Measurements from ENCODE around the gene PLSCR5. TPM values are rescaled to one million over a fixed set of nuclear protein-coding genes. Genes with fewer than 3 reads are reported as not detected.

The PLSCR5 gene, protein sequence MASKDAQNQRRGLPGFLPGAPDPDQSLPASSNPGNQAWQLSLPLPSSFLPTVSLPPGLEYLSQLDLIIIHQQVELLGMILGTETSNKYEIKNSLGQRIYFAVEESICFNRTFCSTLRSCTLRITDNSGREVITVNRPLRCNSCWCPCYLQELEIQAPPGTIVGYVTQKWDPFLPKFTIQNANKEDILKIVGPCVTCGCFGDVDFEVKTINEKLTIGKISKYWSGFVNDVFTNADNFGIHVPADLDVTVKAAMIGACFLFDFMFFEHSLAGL
- total RNA-seq: not detected
- polyA plus RNA-seq: not detected
- long read RNA-seq, donor 1: 0 reads
- long read RNA-seq, donor 2: 0 reads

DNA sequence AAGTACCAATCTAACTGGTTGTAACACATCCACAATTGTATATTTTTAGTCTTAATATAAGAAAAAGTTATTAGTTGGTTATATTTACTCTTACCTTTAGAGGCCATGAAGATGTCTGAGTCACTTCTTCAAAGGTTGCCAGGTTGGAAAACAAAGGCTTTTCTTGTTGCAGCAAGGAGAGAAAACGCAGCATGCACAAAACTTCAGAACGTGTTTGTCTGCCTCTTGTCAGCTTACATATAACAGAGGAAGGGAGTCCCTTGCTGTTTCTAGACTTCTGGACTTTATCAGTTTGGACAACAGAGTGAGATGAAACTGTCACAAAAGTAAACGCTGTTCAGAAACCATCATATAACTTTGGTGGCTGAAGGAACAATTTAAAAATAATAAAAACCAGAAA lies at the start of gene PLSCR5:
Gene PLSCR5 (minus strand): TSS at position 241 of the 400 bp plus-strand sequence. CDS start 134 bp downstream, at position 107.
- no peaks in the 10 kb centered on the region for H3K4me1 ChIP-seq (ENCODE audit: control insufficient read depth in 1 of 2, insufficient read depth in 2 of 2, low read length in 2 of 2)
- intact Hi-C loops (cut with DNase I): no loop called here
- no peaks in the 10 kb centered on the region for H3K36me3 ChIP-seq (ENCODE audit: control insufficient read depth in 1 of 2, insufficient read depth in 2 of 2, low read length in 1 of 2)
- peaks cover 1% of the 10 kb centered on the region for H3K9me3 ChIP-seq (ENCODE audit: control insufficient read depth, low read length)
- ATAC-seq (ENCODE audit: low FRiP score) (no peak), DNase-seq (no peak)
- no peak within 1 kb of the TSS for H3K27ac ChIP-seq (ENCODE audit: low read depth in 1 of 2, low read length in 2 of 2)
- no peak within 1 kb of the TSS for H3K4me3 ChIP-seq (ENCODE audit: low read length in 2 of 2)
- no peaks in the 10 kb centered on the region for H3K27me3 ChIP-seq (ENCODE audit: control insufficient read depth in 1 of 2, insufficient read depth in 2 of 2, low read length in 1 of 2)
- 22 to 26% methylated on average over 3 of the region's 3 CpGs for WGBS, 2 donors

DNA sequence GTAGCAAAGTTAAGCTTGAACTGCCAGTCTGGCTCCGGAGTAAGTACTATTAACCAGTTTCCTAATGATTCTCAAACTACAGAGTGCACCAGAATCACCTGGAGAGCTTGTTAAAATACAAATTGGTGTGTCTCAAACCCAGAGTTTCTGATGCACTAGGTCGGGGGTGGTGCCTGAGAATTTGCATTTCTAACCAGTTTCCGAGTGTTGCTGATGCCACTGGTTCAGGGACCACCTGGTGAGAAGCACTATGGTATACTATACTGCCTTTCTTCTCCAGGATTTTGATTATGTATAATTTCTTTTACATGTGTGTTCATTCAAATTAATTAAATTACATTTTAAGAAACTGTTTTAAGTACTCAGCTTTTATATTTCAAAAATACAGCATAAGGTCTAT lies 48.8 kb upstream of the PLSCR5 start:
- intact Hi-C loops (cut with DNase I): no loop called here
- DNase-seq: no peak
- Histone ChIP-seq H3K9me3 (ENCODE audit: control insufficient read depth, low read length) (peaks cover 2% of the 10 kb centered on the region), H3K27me3 (ENCODE audit: control insufficient read depth in 1 of 2, insufficient read depth in 2 of 2, low read length in 1 of 2) (no peaks in the 10 kb centered on the region), H3K27ac (ENCODE audit: low read depth in 1 of 2, low read length in 2 of 2) (no peak overlapping the region), H3K36me3 (ENCODE audit: control insufficient read depth in 1 of 2, insufficient read depth in 2 of 2, low read length in 1 of 2) (no peaks in the 10 kb centered on the region), H3K4me3 (ENCODE audit: low read length in 2 of 2) (no peak overlapping the region), H3K4me1 (ENCODE audit: control insufficient read depth in 1 of 2, insufficient read depth in 2 of 2, low read length in 2 of 2) (no peaks in the 10 kb centered on the region)
- ATAC-seq (ENCODE audit: low FRiP score): no peak
- 81 to 83% methylated on average over 3 of the region's 3 CpGs for WGBS, 2 donors

DNA sequence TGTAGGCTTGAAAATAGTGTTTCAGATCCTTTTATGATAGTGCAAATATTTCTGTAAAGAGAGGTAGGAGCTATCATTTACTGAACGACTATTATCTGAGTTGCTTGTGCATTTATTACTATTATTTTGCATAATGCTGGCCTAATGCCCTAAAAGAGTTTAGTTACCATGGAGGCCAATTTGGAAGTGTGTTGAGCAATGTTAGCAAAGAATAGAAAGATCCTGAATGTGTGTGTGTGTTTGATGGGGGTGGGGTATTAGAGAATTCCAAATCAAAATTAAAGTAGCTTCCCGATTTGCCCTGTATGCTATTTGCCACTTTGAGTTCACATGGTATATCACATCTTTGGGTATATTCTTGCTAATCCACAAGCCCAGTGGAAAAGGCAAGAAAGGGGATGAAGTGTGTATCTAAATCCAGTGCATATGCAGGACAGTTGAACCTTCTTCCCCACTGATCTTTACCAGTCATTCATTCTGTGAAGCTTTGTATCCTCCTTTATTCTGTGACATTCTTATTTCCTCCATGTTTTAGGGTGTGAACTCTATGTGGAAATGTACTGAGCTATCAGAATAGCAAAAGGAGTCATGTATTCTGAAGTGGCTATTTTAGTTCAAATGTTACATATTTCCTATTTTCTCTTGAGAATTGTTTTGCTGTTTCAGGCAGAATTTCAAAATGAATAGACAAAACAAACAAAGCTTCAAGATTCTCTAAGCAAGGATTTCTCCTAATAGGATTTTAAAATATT lies 45.7 kb upstream of the PLSCR5 start:
- Histone ChIP-seq H3K36me3 (ENCODE audit: control insufficient read depth in 1 of 2, insufficient read depth in 2 of 2, low read length in 1 of 2) (no peaks in the 10 kb centered on the region), H3K4me1 (ENCODE audit: control insufficient read depth in 1 of 2, insufficient read depth in 2 of 2, low read length in 2 of 2) (no peaks in the 10 kb centered on the region), H3K27me3 (ENCODE audit: control insufficient read depth in 1 of 2, insufficient read depth in 2 of 2, low read length in 1 of 2) (no peaks in the 10 kb centered on the region), H3K4me3 (ENCODE audit: low read length in 2 of 2) (no peak overlapping the region), H3K27ac (ENCODE audit: low read depth in 1 of 2, low read length in 2 of 2) (no peak overlapping the region), H3K9me3 (ENCODE audit: control insufficient read depth, low read length) (no peaks in the 10 kb centered on the region)
- no peak for ATAC-seq (ENCODE audit: low FRiP score)
- WGBS, 2 donors: 70 to 71% methylated on average over 2 of the region's 2 CpGs
- intact Hi-C loops (cut with DNase I): no loop called here
- no peak for DNase-seq

DNA sequence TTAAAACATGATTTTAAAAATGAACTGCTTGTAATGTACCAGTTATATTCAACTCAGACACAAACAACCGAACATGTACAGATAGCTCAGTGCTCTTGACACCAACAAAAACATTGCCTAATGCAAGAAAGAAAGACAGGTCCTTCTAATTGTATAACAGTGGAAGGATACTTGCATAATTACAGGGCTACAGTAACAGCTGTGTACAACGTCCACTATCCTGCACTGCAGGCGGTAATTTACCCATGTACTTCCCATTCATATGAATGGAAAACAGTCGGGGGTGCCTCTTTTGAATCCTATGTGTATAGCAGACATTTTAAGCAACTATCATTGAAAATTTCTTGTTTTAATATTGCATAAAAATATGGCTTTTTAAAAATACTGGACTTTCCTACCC lies 41.1 kb upstream of the PLSCR5 start:
- ATAC-seq (ENCODE audit: low FRiP score): no peak
- Histone ChIP-seq H3K4me1 (ENCODE audit: control insufficient read depth in 1 of 2, insufficient read depth in 2 of 2, low read length in 2 of 2) (no peaks in the 10 kb centered on the region), H3K36me3 (ENCODE audit: control insufficient read depth in 1 of 2, insufficient read depth in 2 of 2, low read length in 1 of 2) (no peaks in the 10 kb centered on the region), H3K27me3 (ENCODE audit: control insufficient read depth in 1 of 2, insufficient read depth in 2 of 2, low read length in 1 of 2) (no peaks in the 10 kb centered on the region), H3K4me3 (ENCODE audit: low read length in 2 of 2) (no peak overlapping the region), H3K9me3 (ENCODE audit: control insufficient read depth, low read length) (no peaks in the 10 kb centered on the region), H3K27ac (ENCODE audit: low read depth in 1 of 2, low read length in 2 of 2) (no peak overlapping the region)
- DNase-seq: no peak
- WGBS, 2 donors: 77 to 80% methylated on average over 4 of the region's 4 CpGs
- intact Hi-C loops (cut with DNase I): no loop called here

DNA sequence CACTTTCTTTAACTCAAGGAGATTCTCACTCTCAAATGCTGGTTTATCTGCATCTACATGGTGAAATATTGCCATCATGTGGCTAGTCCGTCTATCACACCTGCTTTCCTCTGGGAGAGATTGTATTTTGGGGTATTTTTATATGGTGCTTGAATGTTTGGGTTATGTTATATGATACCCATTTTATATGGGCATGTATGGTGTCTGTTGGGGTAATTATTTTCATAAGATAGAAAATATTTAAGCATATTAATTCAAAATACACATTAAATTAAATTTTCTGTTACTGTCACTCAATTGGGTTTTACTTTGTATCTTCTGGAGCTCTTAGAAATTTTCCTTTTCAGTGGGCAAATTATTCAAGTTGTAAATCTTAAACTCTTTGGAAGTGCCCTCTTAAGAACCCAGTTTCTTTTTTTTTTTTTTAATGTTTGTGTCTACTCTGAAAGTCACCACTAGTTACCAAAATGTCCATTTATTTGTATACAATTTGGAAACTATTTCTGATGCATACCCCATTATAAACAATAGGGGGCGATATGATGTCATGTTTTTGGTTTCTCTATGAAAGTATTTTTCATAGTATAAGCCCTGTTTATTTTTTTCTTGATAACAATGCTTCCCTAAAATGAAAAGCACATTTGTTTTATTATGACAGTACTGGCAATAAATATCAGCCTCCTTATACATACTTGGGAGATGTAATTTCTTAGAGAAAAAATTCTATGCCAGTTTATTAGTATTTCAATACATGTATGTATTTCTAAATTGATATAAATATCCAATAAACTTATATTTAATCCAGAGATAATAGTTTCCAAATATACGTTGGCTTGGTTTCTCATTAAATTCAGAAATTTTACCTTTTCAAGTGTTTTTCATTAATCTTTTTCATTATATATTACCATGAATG lies 36.1 kb upstream of the PLSCR5 start:
- ATAC-seq (ENCODE audit: low FRiP score) (no peak), DNase-seq (no peak)
- Histone ChIP-seq H3K9me3 (ENCODE audit: control insufficient read depth, low read length) (no peaks in the 10 kb centered on the region), H3K4me3 (ENCODE audit: low read length in 2 of 2) (no peak overlapping the region), H3K4me1 (ENCODE audit: control insufficient read depth in 1 of 2, insufficient read depth in 2 of 2, low read length in 2 of 2) (no peaks in the 10 kb centered on the region), H3K27ac (ENCODE audit: low read depth in 1 of 2, low read length in 2 of 2) (no peak overlapping the region), H3K27me3 (ENCODE audit: control insufficient read depth in 1 of 2, insufficient read depth in 2 of 2, low read length in 1 of 2) (no peaks in the 10 kb centered on the region), H3K36me3 (ENCODE audit: control insufficient read depth in 1 of 2, insufficient read depth in 2 of 2, low read length in 1 of 2) (no peaks in the 10 kb centered on the region)
- 20 to 21% methylated on average over 3 of the region's 3 CpGs for WGBS, 2 donors
- intact Hi-C loops (cut with DNase I): no loop called here

DNA sequence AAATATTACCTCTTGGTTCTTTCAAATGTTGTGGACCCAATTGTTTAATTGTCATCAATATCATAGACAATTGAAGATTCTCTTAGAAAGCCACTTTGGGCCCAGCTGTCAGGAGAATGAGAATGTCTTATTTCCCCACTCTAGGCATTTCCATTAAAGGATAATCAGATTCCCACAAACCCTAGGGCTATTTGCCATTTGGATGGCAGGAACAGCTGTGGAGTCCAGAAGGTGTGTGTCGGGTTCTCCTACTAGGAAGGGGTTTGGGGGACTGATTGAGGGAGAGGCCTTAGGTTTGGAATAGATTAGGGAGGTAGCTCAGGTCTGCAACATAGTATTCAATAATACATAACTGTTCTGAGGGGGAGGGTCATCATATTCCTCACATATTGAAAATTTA lies 35.2 kb upstream of the PLSCR5 start:
- 93 to 94% methylated on average over 1 of the region's 1 CpG for WGBS, 2 donors
- no peak overlapping the region for H3K27ac ChIP-seq (ENCODE audit: low read depth in 1 of 2, low read length in 2 of 2)

DNA sequence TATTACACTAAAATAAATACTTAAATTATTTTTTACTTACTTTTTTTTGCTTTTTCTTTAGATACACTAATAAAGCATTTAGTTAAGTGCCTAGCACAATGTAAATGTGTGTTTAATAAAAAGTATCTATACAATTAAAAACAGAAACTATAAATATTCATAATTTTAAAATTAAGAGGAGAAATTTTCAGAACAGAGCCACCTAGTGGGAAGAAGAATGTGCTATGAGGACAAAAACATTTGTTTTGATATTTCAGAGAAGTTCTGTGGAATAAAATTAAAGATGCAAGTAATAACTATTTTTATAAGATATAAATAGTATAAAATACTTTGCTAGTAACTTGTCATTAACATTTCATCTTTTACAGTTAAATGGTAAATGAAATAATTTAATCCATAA lies 33.6 kb upstream of the PLSCR5 start:
- intact Hi-C loops (cut with DNase I): no loop called here
- no peak for ATAC-seq (ENCODE audit: low FRiP score)

More for the DNA sequence above, 35.2 kb upstream of the PLSCR5 start:
- H3K36me3 ChIP-seq (ENCODE audit: control insufficient read depth in 1 of 2, insufficient read depth in 2 of 2, low read length in 1 of 2): no peaks in the 10 kb centered on the region
- DNase-seq (no peak), ATAC-seq (ENCODE audit: low FRiP score) (no peak)
- H3K27me3 ChIP-seq (ENCODE audit: control insufficient read depth in 1 of 2, insufficient read depth in 2 of 2, low read length in 1 of 2): no peaks in the 10 kb centered on the region
- intact Hi-C loops (cut with DNase I): no loop called here
- H3K9me3 ChIP-seq (ENCODE audit: control insufficient read depth, low read length): no peaks in the 10 kb centered on the region
- no peak overlapping the region for H3K4me3 ChIP-seq (ENCODE audit: low read length in 2 of 2)
- no peaks in the 10 kb centered on the region for H3K4me1 ChIP-seq (ENCODE audit: control insufficient read depth in 1 of 2, insufficient read depth in 2 of 2, low read length in 2 of 2)

DNA sequence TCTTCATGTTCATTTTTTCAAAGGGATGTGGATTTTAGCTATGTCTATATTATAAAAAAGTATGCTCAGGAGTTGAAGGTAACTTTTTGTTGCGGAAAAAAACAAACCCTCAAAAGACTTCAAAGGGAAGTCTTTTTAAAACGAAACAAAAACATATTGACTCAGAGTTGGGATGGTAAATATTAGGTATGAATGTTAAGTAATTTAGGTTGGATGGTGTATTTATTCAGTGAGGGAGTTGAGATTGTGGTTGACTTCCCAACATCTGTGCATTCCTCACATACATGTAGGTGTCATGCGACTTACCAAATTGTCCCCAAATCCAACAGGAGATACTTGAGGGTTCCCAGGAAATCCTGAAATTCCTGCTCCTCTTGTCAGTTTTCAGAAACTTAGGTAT lies 32.7 kb upstream of the PLSCR5 start:
- Histone ChIP-seq H3K27me3 (ENCODE audit: control insufficient read depth in 1 of 2, insufficient read depth in 2 of 2, low read length in 1 of 2) (no peaks in the 10 kb centered on the region), H3K4me3 (ENCODE audit: low read length in 2 of 2) (no peak overlapping the region), H3K4me1 (ENCODE audit: control insufficient read depth in 1 of 2, insufficient read depth in 2 of 2, low read length in 2 of 2) (no peaks in the 10 kb centered on the region), H3K9me3 (ENCODE audit: control insufficient read depth, low read length) (no peaks in the 10 kb centered on the region), H3K27ac (ENCODE audit: low read depth in 1 of 2, low read length in 2 of 2) (no peak overlapping the region), H3K36me3 (ENCODE audit: control insufficient read depth in 1 of 2, insufficient read depth in 2 of 2, low read length in 1 of 2) (no peaks in the 10 kb centered on the region)
- intact Hi-C loops (cut with DNase I): no loop called here
- DNase-seq (no peak), ATAC-seq (ENCODE audit: low FRiP score) (no peak)
- WGBS, 2 donors: 88 to 92% methylated on average over 3 of the region's 3 CpGs

More for the DNA sequence above, 33.6 kb upstream of the PLSCR5 start:
- no peaks in the 10 kb centered on the region for H3K27me3 ChIP-seq (ENCODE audit: control insufficient read depth in 1 of 2, insufficient read depth in 2 of 2, low read length in 1 of 2)
- no peaks in the 10 kb centered on the region for H3K9me3 ChIP-seq (ENCODE audit: control insufficient read depth, low read length)
- no peak overlapping the region for H3K27ac ChIP-seq (ENCODE audit: low read depth in 1 of 2, low read length in 2 of 2)
- DNase-seq: no peak
- no peaks in the 10 kb centered on the region for H3K36me3 ChIP-seq (ENCODE audit: control insufficient read depth in 1 of 2, insufficient read depth in 2 of 2, low read length in 1 of 2)
- H3K4me3 ChIP-seq (ENCODE audit: low read length in 2 of 2): no peak overlapping the region
- H3K4me1 ChIP-seq (ENCODE audit: control insufficient read depth in 1 of 2, insufficient read depth in 2 of 2, low read length in 2 of 2): no peaks in the 10 kb centered on the region

Data from aorta (tissue), 5 donors.